NCI-H345 (cell line): ENCODE measurements around the gene LRRC15.

Experiments
- DNase-seq: peaks from one replicate; lab custom pipeline; 2025; lab: John Stamatoyannopoulos, UW

The LRRC15 gene

DNA sequence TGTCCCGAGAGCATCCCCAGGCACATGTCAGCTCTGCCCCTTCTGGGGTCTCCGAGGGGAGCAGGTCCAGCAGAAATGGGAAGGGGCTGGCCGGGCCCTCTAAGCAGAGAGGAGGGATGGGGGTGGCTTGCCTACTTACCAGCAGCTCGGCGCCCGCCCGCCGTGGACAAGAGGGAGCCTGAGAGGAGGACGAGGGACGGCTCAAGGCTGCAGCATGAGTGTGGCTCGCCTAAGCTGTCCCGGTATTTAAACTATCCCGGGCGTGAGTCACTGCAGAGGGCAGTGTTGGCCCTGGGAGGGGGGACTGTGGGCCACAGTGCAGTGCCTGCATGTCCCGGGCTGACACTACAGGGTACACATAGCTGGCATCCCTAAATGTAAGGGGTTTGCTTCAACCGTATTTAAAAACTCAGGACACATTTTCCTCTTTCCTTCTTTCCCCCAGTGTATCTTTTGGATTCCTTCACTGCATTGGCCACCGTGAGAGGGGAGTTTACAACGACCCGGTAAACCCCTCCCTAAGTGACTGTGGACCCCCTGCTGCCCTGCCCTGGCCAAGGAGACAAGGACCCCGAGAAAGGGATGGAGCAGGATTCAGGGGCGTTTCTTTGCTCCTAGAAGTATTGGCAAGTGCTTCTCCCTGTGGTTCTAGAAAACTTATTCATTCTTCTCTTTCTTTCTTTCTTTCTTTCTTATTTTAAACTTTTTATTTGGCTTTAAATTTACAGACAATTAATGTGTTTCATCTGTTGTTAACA is at the start of gene LRRC15:
TSS of gene LRRC15 (minus strand) at position 222 of the 758 bp plus-strand sequence. CDS start 8,700 bp downstream, outside the sequence.
- DNase-seq, result no peak

DNA sequence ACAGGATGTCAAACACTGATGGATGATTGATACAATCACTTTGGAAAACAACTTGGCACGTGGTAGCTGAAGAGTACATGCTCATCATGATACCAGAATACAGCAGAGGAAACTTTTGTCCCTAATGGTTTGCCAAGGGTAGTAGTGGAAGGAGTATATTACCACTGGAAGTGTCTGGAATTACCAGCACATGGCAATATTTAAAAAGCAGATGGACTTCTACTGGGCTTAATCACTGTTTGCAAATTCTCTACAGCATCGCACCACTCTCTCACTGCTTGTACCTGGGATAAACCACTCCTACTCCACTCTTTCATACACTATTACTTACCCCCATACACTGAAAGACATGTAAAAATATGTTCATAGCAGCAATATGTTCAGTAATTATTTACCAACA is 49.1 kb upstream of the LRRC15 start:
- DNase-seq, result no peak

DNA sequence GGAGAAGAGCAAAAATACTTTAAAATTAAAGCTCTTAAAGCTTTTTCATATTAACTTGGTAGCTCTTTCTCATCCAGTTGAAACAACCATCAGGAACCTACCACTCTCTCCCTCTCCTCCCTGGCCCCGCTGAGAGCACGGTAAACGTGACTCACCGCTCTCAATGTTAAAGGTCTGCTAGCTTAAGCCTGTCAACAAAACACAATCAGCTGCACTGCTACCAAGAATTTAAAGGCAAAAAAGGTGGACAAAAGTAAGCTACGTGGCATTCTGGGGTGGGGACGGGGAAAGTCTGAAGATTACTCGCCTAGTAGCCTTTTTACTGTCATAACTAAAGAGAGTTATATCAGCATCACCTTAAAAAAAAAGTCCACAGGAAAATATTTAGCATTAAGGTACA is 37.9 kb upstream of the LRRC15 start:
- DNase-seq, result no peak

DNA sequence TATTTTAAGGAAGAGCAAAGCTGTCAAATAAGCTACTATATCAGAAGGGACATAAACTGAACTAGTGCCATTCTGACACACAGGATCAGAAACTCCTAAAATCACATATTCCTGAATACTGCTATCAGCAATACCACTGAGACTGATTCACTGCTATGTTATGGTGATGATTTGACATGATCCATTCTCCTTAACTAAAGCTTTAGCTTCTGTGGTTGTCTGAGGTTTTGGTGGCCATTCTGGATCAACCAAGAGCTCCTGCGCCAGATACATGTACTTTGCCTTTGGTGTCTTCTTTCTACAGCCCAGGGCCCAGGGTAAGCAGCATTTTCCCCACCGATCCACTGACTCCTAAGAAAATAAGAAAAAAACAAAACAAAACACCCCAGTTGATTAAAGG is 36.2 kb upstream of the LRRC15 start:
- no peak for DNase-seq

- DNase-seq, result peak; percentile 71
These were observed 35.0 kb upstream of the LRRC15 start for GRCh38 chr3:194404365-194405140.

DNA sequence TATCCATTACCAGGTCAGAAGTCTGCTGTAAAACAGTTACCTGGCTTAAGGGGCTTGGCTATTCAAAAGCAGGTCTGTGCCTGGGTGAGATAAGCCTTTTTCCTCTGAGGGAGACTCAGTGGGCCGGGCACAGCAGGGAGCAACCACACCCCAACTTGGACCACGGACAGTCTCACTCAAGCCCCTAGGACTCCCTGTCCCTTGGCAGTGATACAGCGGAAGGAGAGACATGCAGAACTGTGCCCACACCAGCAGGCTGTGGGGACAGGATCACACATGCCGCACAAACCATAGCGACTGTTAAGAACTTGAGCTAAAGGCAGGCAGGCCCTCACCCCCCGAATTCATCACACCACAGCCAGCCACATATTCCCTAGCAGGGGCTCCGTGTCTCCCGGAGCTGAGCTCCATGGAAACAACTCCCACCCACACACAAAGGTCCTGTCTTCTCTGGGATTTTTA is 32.4 kb upstream of the LRRC15 start:
- DNase-seq, result no peak

- DNase-seq, result no peak
These were observed 31.8 kb upstream of the LRRC15 start for GRCh38 chr3:194401346-194401745.

GRCh38 chr3:194399874-194400411 is 30.4 kb upstream of the LRRC15 start:
- no peak for DNase-seq

DNA sequence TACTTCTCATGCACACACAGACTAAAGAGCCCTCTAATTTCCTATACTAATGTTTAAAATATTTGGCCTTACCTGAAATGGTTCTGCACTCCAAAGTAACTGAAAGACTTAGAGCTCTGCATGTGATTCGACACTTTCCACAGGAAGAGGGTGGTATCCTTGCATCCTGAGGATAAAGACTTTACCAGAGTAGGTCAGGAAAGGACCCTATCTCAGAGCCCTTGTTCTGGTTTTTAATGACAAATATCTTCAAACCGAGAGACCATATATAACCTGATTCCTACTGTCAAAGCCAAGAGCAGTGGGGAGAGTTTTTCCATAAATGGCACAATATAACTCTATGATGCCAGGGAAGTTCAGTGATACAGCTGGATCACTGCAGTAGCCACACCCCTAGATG is 29.6 kb upstream of the LRRC15 start, which contains the start of gene GP5:
TSS of gene GP5 (minus strand) at position 101 of the 400 bp plus-strand sequence. CDS start 984 bp downstream, outside the sequence.
- no peak for DNase-seq

- DNase-seq, result no peak
These were observed 28.3 kb upstream of the LRRC15 start for GRCh38 chr3:194397757-194398312.

- no peak for DNase-seq
These were observed 27.6 kb upstream of the LRRC15 start for GRCh38 chr3:194396859-194397756.

- DNase-seq, result no peak
These were observed 27.0 kb upstream of the LRRC15 start for GRCh38 chr3:194396539-194396858.

GRCh38 chr3:194395778-194396538 is 26.4 kb upstream of the LRRC15 start:
- DNase-seq, result no peak

DNA sequence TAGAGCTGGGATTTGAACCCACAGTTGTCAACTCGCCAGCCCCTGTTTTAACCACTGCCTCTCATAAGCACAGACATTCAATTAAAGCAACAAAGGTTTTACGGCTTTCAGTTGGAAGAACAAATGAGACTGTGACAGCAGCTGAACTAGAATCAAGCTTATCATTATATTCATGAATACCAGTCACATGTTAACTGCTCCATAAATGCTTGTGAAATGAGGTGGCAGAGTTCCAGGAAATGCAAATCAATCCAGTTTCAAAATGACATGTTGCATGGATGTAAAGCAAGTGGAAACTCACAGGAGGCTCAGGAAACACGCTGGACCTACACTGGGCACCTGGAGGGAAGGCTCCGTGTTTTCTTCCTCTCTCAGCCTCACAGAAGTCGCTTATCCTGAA is 25.7 kb upstream of the LRRC15 start:
- peak; percentile 85 for DNase-seq

DNA sequence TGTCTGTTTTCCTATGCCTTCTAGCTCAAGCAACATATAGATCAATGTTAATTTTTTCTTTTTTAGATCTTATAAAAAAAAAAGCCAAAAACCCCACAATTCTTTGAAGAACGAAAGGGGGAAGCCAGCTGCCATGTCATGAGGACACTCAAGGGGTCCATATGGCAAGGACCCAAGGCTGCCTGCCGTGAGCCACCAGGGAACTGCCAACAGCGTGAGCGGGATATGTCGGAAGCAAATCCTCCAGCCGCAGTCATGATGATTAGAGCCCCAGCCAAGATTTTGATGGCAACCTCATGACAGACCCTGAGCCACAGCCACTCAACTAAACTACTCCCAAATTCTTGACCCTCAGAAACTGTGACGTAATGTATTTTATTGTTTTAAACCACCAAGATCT is 23.0 kb upstream of the LRRC15 start:
- DNase-seq, result no peak

- no peak for DNase-seq
These were observed 21.3 kb upstream of the LRRC15 start for GRCh38 chr3:194390835-194391234.

- DNase-seq, result no peak
These were observed 19.7 kb upstream of the LRRC15 start for GRCh38 chr3:194389269-194389668.

- DNase-seq, result no peak
These were observed 18.4 kb upstream of the LRRC15 start for GRCh38 chr3:194387926-194388418.

DNA sequence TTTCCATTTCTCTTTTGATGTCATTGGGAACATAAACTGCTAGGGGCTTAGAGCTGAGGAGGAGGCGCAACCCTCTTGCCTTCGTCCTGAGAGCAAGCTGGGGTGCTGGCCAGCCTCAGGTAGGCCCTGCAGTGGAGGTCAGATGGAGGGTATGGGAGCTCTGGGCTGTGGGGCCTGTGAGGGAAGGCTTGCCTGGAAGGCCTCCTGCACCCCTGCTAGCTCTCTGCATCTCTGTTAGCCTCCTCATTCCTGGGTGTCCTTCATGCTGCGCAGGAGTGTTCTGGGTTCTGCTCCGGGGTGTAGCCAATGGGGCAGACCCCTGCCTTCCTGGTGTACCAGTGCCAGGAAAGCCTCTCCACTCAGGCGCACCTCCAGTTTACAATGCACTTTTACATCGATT is 17.7 kb upstream of the LRRC15 start:
- no peak for DNase-seq

DNA sequence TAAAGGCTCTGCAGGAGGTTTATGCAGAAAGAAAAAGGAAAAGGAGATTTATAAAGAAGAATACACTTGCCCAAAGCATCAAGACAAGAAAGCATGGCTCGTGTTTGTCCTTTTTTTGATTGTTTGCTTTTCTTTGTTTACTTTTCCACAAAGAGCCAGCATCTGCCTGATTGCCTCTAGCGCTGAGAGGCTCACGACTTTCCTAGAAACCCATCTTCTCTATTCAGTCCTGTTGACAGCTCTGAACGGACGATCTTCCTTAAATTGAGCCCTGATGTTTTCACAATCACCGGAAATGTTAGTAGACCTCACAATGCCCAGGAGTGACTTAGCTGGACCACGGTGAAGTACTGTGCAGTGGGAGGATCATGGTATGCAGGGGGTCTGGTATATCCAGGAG is 17.1 kb upstream of the LRRC15 start:
- DNase-seq, result peak; percentile 64

DNA sequence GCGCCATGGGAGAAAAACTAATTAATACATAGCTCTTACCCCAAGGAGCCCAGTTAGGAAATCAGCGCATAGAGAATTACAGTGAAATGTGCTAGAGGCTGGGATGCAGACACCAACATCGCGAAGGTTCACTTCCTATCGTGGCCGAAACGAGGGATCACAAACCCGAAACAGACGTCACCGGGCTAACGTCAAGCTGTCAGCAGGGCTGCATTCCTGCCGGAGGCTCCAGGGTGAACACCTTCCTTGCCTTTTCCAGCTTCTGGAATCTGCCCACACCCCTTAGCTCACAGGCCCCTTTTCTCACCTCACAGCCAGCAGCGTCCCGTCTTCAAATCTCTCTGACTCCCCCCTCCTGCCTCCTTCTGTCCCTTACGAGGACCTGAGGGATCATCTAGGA is 16.5 kb upstream of the LRRC15 start:
- no peak for DNase-seq
